Ovary (tissue), 9 donors: ENCODE data around the gene PPIL6. TPM values are rescaled to one million over a fixed set of nuclear protein-coding genes. Genes with fewer than 3 reads are reported as not detected.

ENCODE experiments used
- DNase-seq, 5 donors: peaks; one replicate each; pipeline ENCODE4 v3.0.0-alpha.2; 2019 to 2020
- H3K27ac ChIP-seq, 2 donors: fragments of 200-600 bp; one replicate each; pipeline versions ENCODE4 v1.5.1 to v1.8.0; 2019 to 2022
- H3K27me3 ChIP-seq: fragments of 200-600 bp; one replicate; pipeline ENCODE4 v1.8.0; 2022
- H3K36me3 ChIP-seq: fragments of 200-600 bp; sonication (generic); one replicate; pipeline ENCODE4 v1.5.1; 2019
- H3K4me1 ChIP-seq: one replicate; pipeline ENCODE4 v1.8.1; 2013; ENCODE audit warnings: mild to moderate bottlenecking, moderate library complexity; ENCODE audit not compliant: insufficient read depth
- H3K4me3 ChIP-seq: fragments of 200-600 bp; sonication (generic); one replicate; pipeline ENCODE4 v1.5.1; 2017
- H3K9me3 ChIP-seq, 2 donors: fragments of 200-600 bp in 1 of 2; sonication (generic) in 1 of 2; one replicate each; pipeline versions ENCODE4 v1.5.1 to v1.8.1; 2013 to 2019; ENCODE audit warnings: mild to moderate bottlenecking in 1 of 2, moderate library complexity in 1 of 2
- EP300 ChIP-seq: sonication (generic); formaldehyde crosslinking; IDR thresholded peaks from one replicate; pipeline ENCODE4 v1.6.1; 2017; ENCODE audit warnings: antibody characterized with exemption
- POLR2A ChIP-seq: fragments of 450-650 bp; IDR thresholded peaks from one replicate; pipeline ENCODE4 v1.6.1; 2017; ENCODE audit warnings: antibody characterized with exemption, mild to moderate bottlenecking, moderate library complexity
- WGBS, 3 donors: extraction: QIAGEN DNeasy Blood & Tissue Kit in 1 of 3; methylation state at CpG; one replicate each; pipeline versions ENCODE4 v1.1.5 to v1.1.7; 2013 to 2017; 5-methylcytosine and 5-hydroxymethylcytosine counted together
- intact Hi-C, 4 donors: fragments of 100-400 bp; cut with DNase I; formaldehyde crosslinking; loops; one replicate each; pipeline versions ENCODE4 v1.11.0 to v1.15.1; 2022 to 2023
- polyA plus RNA-seq, 2 donors: library from polyadenylated mRNA; stranded (reverse); fragments of 200-250 nt in 1 of 2; fragments of 350-450 nt in 1 of 2; fragmentation: Illumina TruSeq in 1 of 2; extraction: RNeasy Lipid Tissue Mini Kit (QIAGEN cat#74804) in 1 of 2; gene quantifications; one replicate each; pipeline ENCODE4 v1.2.3, GENCODE V29; 2013 to 2014
- total RNA-seq, 7 donors: library from RNA; depleted of rRNA in 2 of 7; stranded (reverse); fragments of >200 nt in 2 of 7; fragmentation: NEBNext Ultra II Directional in 3 of 7; extraction: Animal tissue kit (Norgen Biotek cat#: 25700) in 3 of 7; gene quantifications; one replicate each; pipeline versions ENCODE4 v1.1.0 to v1.2.4, GENCODE V29; 2016 to 2023
- TF ChIP-seq, protein P1 (sequence below), 3 donors: fragments of 450-650 bp in 2 of 3; fragments of 200-600 bp in 1 of 3; IDR thresholded peaks; one replicate each; pipeline versions ENCODE4 v1.5.1 to v1.8.0; 2016 to 2022; ENCODE audit warnings: antibody characterized with exemption in 3 of 3, mild to moderate bottlenecking in 1 of 3
- donor health status: DM: no; HTN: no; CAD: no; lungs with moderate emphysema.
- donor health status: DM: no; HTN: no; CAD: no.
- donor health status: Bipolar disorder and iron deficiency.
- donor health status: DM: yes; HTN: yes; CAD: no.
- donor health status: DM: no; HTN: no; CAD: no.
- donor health status: DM: yes; HTN: yes; CAD: no.

Gene PPIL6
- total and polyA plus RNA-seq, 9 donors = 6.3 to 29.8 (median 10.9) TPM

- Histone ChIP-seq H3K9me3 (no peaks in the 10 kb centered on the region), H3K4me3 (no peak overlapping the region), H3K27ac (no peak overlapping the region), H3K27me3 (no peaks in the 10 kb centered on the region), H3K36me3 (no peaks in the 10 kb centered on the region), H3K4me1 (peaks cover 11% of the 10 kb centered on the region)
- WGBS, 3 donors = 95 to 99% (median 95%) methylated on average over 6 of the region's 6 CpGs
- intact Hi-C loops = loop anchor here in 1 of 4 donors (5.0 kb wide), 1 partner anchor 60 kb away; the partner anchor contains the start of gene CD164
- DNase-seq = no peak
- no peak for TF ChIP-seq EP300
- TF ChIP-seq, protein P1, sequence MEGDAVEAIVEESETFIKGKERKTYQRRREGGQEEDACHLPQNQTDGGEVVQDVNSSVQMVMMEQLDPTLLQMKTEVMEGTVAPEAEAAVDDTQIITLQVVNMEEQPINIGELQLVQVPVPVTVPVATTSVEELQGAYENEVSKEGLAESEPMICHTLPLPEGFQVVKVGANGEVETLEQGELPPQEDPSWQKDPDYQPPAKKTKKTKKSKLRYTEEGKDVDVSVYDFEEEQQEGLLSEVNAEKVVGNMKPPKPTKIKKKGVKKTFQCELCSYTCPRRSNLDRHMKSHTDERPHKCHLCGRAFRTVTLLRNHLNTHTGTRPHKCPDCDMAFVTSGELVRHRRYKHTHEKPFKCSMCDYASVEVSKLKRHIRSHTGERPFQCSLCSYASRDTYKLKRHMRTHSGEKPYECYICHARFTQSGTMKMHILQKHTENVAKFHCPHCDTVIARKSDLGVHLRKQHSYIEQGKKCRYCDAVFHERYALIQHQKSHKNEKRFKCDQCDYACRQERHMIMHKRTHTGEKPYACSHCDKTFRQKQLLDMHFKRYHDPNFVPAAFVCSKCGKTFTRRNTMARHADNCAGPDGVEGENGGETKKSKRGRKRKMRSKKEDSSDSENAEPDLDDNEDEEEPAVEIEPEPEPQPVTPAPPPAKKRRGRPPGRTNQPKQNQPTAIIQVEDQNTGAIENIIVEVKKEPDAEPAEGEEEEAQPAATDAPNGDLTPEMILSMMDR (IDR thresholded peaks at IDR 0.05) = no peak
- no peak for TF ChIP-seq POLR2A
These were observed 2.0 kb upstream of the PPIL6 start for GRCh38 chr6:109442393-109442924.

- intact Hi-C loops = loop anchor here in 1 of 4 donors (5.0 kb wide), 1 partner anchor 59 kb away; the partner anchor contains the start of gene CD164
- TF ChIP-seq, protein P1 (IDR thresholded peaks at IDR 0.05) = no peak
- TF ChIP-seq POLR2A (no peak), EP300 (no peak)
- Histone ChIP-seq H3K27ac (peak overlapping the region; percentile 35 to 81), H3K27me3 (no peaks in the 10 kb centered on the region), H3K36me3 (no peaks in the 10 kb centered on the region), H3K4me1 (peaks cover 11% of the 10 kb centered on the region), H3K9me3 (no peaks in the 10 kb centered on the region), H3K4me3 (peak overlapping the region; percentile 72)
- peak; percentile 50 to 70 (median 58) for DNase-seq
- 1 to 3% (median 1%) methylated on average over 28 to 31 of the region's 31 CpGs for WGBS, 3 donors
These were observed 815 bp upstream of the PPIL6 start for GRCh38 chr6:109441069-109441816.

DNA sequence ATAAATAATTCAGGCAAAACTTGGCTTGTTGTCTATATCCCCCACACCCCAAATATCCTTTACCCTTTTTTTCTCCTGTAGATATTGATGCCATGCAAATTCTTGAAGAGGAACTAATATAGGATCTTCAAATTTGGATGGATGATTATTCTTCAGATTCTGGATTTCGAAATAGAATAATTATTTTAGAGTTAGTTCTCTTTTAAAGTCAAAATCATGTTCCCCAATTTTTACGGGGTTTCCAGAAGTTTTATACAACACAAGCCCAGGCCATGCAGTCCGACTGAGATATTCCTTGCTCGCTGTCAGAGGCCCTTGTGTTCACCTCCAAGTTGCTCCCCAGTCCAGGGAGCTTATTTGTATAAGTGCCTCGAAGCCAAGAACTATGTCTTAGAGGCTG is 4.4 kb downstream of the PPIL6 start:
- H3K4me3 ChIP-seq = no peak overlapping the region
- H3K27ac ChIP-seq = no peak overlapping the region
- no peaks in the 10 kb centered on the region for H3K4me1 ChIP-seq
- no peak for DNase-seq
- no peaks in the 10 kb centered on the region for H3K27me3 ChIP-seq
- no peaks in the 10 kb centered on the region for H3K36me3 ChIP-seq
- TF ChIP-seq, protein P1 (IDR thresholded peaks at IDR 0.05) = no peak
- no peak for TF ChIP-seq POLR2A
- no peak for TF ChIP-seq EP300
- WGBS, 3 donors = 93 to 94% (median 93%) methylated on average over 5 of the region's 5 CpGs
- intact Hi-C loops = no loop called here
- H3K9me3 ChIP-seq = no peaks in the 10 kb centered on the region

DNA sequence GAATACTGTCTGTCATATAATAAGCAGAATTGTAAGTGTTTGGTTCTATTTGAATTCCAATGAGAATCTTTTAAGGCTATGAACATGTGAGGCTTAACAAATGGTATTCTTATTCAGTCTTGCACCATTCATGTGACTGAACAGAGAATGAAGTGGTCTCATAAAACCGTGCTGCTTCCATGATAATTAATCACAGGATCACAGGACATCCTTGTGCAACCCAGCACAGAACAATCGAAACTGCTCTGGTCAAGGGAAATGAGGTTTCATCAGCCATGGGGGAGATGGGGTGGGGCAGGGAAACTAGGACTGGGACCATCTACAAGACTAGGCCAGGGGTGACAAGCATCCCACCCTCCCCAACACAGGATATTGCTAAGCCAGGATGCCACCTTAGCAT is 6.0 kb downstream of the PPIL6 start:
- Histone ChIP-seq H3K4me3 (no peak overlapping the region), H3K27me3 (no peaks in the 10 kb centered on the region), H3K9me3 (no peaks in the 10 kb centered on the region), H3K36me3 (no peaks in the 10 kb centered on the region), H3K27ac (no peak overlapping the region), H3K4me1 (no peaks in the 10 kb centered on the region)
- intact Hi-C loops = no loop called here
- no peak for DNase-seq
- TF ChIP-seq POLR2A (no peak), EP300 (no peak)
- TF ChIP-seq, protein P1 (IDR thresholded peaks at IDR 0.05) = no peak
- WGBS, 3 donors = 59 to 72% (median 69%) methylated on average over 2 of the region's 2 CpGs
